Smooth muscle cell (in vitro differentiated cells): ENCODE measurements around the gene METTL16. TPM values are rescaled to one million over a fixed set of nuclear protein-coding genes. Genes with fewer than 3 reads are reported as not detected.

Experiments used
- DNase-seq: peaks from one replicate; lab custom pipeline; 2025; ENCODE audit not compliant: unreplicated experiment; lab: John Stamatoyannopoulos, UW
- H2AFZ ChIP-seq: fragments of 200-600 bp; sonication (generic); 2 replicates; pipeline ENCODE4 v1.6.0; 2016; ENCODE audit warnings: antibody characterized with exemption, low read depth, mild to moderate bottlenecking
- H3F3A ChIP-seq: fragments of 200-600 bp; sonication (generic); 2 replicates; pipeline ENCODE4 v1.6.0; 2017; ENCODE audit warnings: antibody characterized with exemption, low read depth
- H3K27ac ChIP-seq: fragments of 200-600 bp; sonication (generic); 2 replicates; pipeline ENCODE4 v1.5.1; 2016; ENCODE audit warnings: low read depth, mild to moderate bottlenecking
- H3K27me3 ChIP-seq: fragments of 200-600 bp; sonication (generic); 2 replicates; pipeline ENCODE4 v1.6.1; 2016; ENCODE audit warnings: low read depth, mild to moderate bottlenecking
- H3K36me3 ChIP-seq: fragments of 200-600 bp; sonication (generic); 2 replicates; pipeline ENCODE4 v1.5.1; 2016; ENCODE audit warnings: low read depth
- H3K4me1 ChIP-seq: fragments of 200-600 bp; sonication (generic); 2 replicates; pipeline ENCODE4 v1.5.1; 2016; ENCODE audit warnings: low read depth
- H3K4me2 ChIP-seq: fragments of 200-600 bp; sonication (generic); 2 replicates; pipeline ENCODE4 v1.6.0; 2016; ENCODE audit warnings: mild to moderate bottlenecking
- H3K4me3 ChIP-seq: fragments of 200-600 bp; sonication (generic); 2 replicates; pipeline ENCODE4 v1.5.1; 2016; ENCODE audit warnings: mild to moderate bottlenecking
- H3K79me2 ChIP-seq: fragments of 200-600 bp; sonication (generic); 2 replicates; pipeline ENCODE4 v1.6.0; 2016; ENCODE audit warnings: low read depth, mild to moderate bottlenecking
- H3K9ac ChIP-seq: fragments of 200-600 bp; sonication (generic); 2 replicates; pipeline ENCODE4 v1.6.0; 2016; ENCODE audit warnings: low read depth
- H3K9me3 ChIP-seq: fragments of 200-600 bp; sonication (generic); replicated peaks from 2 replicates; pipeline ENCODE4 v1.5.1; 2016; ENCODE audit warnings: low read depth
- H4K20me1 ChIP-seq: fragments of 200-600 bp; sonication (generic); 2 replicates; pipeline ENCODE4 v1.6.0; 2016; ENCODE audit warnings: low read depth
- WGBS: methylation state at CpG from one replicate; pipeline ENCODE4 v1.1.7; 2016; ENCODE audit warnings: low lambda C conversion rate; 5-methylcytosine and 5-hydroxymethylcytosine counted together
- polyA plus RNA-seq: library from polyadenylated mRNA; unstranded; fragments of >200 nt; fragmentation: Nextera tagmentation; extraction: Ambion mirVana; gene quantifications from 2 replicates; pipeline ENCODE4 v1.2.1, GENCODE V29; 2016
- total RNA-seq: library from RNA; depleted of rRNA; stranded (reverse); fragments of >200 nt; gene quantifications from 2 replicates; pipeline ENCODE4 v1.2.3, GENCODE V29; 2014
- TF ChIP-seq, protein P1 (sequence below): fragments of 200-600 bp; sonication (generic); IDR thresholded peaks from 2 replicates; pipeline ENCODE4 v1.5.1; 2017; ENCODE audit warnings: borderline replicate concordance, mild to moderate bottlenecking, antibody characterized with exemption; ENCODE audit not compliant: insufficient read depth, poor library complexity, severe bottlenecking

The METTL16 gene
- total and polyA plus RNA-seq, 2 experiments from 2014 or later: 16.8 to 27.4 TPM

DNA sequence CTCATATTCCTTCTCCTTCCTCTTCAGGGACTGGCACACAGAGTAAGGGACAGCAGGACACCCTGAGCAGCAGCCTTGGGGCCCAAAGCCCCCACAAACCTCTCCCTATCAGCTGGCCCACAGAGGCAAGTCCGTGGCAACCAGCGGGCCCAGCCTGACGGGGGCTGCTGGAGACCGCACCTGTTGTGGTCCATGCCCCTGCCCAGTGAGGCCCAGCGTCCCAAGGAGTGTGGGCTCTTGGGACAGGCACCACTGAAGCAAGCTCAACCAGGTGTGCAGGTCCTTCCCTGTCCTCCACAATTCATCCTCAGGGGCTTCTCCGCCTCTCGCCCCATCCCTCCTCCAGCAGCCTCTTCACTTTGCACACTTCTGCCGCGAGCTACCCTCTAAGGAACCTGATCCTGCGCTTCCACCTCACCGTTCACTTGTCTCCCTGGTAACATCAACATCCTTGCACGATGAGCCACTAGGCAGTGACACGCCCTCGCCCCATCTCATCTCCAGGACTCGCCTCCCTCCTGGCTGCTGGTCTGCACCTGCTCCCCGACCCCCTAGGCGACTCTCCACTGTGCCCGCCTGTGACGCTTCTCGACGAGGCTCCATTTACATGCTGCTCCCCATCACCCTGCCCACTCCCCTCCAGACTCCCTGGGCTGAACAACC is 123.5 kb downstream of the METTL16 start:
- DNase-seq: no peak
- no peaks in the 10 kb centered on the region for H3K9me3 ChIP-seq

DNA sequence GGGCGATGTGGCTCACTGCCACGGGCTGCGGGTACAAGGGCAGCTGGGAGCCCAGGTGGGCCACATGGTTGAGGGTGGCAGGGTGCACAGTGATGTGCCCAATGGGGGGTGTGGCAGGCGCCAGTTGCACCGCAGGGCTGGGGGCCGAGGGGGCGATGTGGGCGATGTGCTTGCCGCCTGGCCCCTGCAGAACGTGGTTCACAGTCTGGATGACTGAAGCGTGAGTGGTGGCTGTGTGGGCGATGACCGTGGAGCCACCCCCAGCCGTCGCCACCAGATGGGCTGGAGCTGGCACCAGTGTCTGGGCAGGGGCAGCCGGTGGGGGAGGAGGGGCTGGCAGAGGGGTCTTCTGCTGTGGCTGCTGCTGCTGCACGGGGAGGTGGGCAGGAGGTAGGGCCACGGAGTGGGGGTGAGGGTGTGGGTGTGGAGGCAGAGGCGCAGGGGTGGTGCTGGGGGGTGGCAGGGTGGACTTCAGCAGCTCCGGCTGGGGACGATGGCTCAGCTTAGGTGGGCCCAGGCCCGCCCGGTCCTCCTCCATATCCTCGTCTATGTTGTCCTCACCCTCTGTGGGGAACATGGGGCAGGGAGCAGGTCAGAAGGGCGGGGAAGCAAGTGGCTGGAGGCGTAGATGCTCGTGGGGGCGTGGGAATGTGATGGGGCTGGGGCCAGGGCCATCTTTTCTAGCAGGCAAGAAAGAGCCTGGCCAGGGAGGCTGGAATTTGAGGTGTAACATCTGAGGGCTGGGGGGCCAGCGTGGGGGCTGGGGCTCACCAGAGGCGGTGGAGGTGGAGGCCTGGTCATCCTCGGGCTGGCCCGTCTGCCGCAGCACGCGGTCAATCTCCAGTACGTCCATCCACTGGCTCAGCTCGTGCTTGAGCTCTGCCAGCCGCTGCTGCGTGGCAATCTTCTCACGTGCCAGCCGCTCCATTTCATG is 124.3 kb downstream of the METTL16 start:
- whole genome bisulfite sequencing: 94% methylated on average over 26 of the region's 41 CpGs
- no peak overlapping the region for H2AFZ ChIP-seq
- H4K20me1 ChIP-seq: peaks cover 56% of the 10 kb centered on the region
- peaks cover 27% of the 10 kb centered on the region for H3F3A ChIP-seq
- H3K79me2 ChIP-seq: peaks cover 33% of the 10 kb centered on the region
- no peak for DNase-seq
- TF ChIP-seq, protein P1, sequence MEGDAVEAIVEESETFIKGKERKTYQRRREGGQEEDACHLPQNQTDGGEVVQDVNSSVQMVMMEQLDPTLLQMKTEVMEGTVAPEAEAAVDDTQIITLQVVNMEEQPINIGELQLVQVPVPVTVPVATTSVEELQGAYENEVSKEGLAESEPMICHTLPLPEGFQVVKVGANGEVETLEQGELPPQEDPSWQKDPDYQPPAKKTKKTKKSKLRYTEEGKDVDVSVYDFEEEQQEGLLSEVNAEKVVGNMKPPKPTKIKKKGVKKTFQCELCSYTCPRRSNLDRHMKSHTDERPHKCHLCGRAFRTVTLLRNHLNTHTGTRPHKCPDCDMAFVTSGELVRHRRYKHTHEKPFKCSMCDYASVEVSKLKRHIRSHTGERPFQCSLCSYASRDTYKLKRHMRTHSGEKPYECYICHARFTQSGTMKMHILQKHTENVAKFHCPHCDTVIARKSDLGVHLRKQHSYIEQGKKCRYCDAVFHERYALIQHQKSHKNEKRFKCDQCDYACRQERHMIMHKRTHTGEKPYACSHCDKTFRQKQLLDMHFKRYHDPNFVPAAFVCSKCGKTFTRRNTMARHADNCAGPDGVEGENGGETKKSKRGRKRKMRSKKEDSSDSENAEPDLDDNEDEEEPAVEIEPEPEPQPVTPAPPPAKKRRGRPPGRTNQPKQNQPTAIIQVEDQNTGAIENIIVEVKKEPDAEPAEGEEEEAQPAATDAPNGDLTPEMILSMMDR: no peak
- no peak overlapping the region for H3K9ac ChIP-seq
- H3K4me2 ChIP-seq: no peak overlapping the region
- H3K27ac ChIP-seq: no peak overlapping the region
- no peak overlapping the region for H3K4me3 ChIP-seq
- H3K36me3 ChIP-seq: no peaks in the 10 kb centered on the region
- H3K9me3 ChIP-seq: no peaks in the 10 kb centered on the region
- peaks cover 13% of the 10 kb centered on the region for H3K4me1 ChIP-seq
- H3K27me3 ChIP-seq: no peaks in the 10 kb centered on the region

More for the DNA sequence above, 123.5 kb downstream of the METTL16 start:
- Histone ChIP-seq H3F3A (peaks cover 28% of the 10 kb centered on the region), H3K27ac (no peak overlapping the region), H3K9ac (no peak overlapping the region), H3K4me2 (no peak overlapping the region), H3K4me1 (peaks cover 13% of the 10 kb centered on the region), H4K20me1 (peaks cover 56% of the 10 kb centered on the region), H3K27me3 (no peaks in the 10 kb centered on the region), H3K79me2 (peaks cover 33% of the 10 kb centered on the region), H3K36me3 (no peaks in the 10 kb centered on the region), H3K4me3 (no peak overlapping the region), H2AFZ (no peak overlapping the region)
- 95% methylated on average over 21 of the region's 21 CpGs for WGBS
- TF ChIP-seq, protein P1: no peak

DNA sequence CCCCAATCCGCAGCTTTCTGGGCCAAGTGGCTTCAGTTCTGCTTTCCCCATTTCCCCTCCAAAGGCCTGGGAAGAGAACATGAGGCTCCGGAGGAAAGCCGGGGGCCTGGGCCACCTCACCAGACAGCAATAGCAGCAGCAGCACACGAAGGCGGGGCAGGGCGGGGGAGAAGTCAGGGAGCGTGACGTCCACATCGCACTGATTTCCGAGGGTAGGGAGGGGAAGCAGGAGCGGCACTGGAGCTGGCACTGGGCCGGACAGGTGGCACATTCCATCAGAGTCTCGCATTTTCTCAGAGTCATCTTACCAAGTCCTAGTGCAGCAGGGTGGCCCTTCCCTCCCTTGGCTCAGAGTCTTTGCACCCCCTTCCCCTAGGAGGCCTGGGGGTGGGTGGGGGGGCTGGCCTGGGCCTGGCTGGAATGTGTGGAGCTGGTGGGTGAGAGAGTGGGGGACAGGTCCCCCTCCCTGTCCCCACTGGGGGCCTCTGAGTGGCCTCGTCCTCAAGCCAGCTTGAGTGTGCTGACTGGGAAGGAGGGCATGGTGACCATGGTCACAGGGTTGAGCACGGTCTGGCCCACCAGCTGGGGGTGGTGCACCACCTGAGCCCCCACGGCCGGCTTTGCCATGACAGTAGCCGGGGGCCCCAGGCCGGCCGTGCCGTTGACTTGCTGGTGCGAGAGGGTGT is 125.1 kb downstream of the METTL16 start:
- no peaks in the 10 kb centered on the region for H3K36me3 ChIP-seq
- no peaks in the 10 kb centered on the region for H3K27me3 ChIP-seq
- peaks cover 6% of the 10 kb centered on the region for H3K4me1 ChIP-seq

More for the DNA sequence above, 125.1 kb downstream of the METTL16 start:
- Histone ChIP-seq H3K9me3 (no peaks in the 10 kb centered on the region), H3K79me2 (peaks cover 31% of the 10 kb centered on the region), H3K9ac (no peak overlapping the region), H3K4me2 (no peak overlapping the region), H3F3A (peaks cover 19% of the 10 kb centered on the region), H3K27ac (no peak overlapping the region), H4K20me1 (peaks cover 48% of the 10 kb centered on the region), H3K4me3 (no peak overlapping the region), H2AFZ (no peak overlapping the region)
- 92% methylated on average over 14 of the region's 22 CpGs for WGBS
- TF ChIP-seq, protein P1: no peak
- DNase-seq: no peak
